GM12878 (cell line): ENCODE results near the gene SLC12A6. TPM values are rescaled to one million over a fixed set of nuclear protein-coding genes. Genes with fewer than 3 reads are reported as not detected.

ENCODE experiments used
- ATAC-seq: fragments of 200-7000 bp; cut with Tn5 transposase; 3 replicates; pipeline ENCODE4 v1.9.1; 2020; ENCODE audit warnings: mild to moderate bottlenecking, moderate library complexity
- BruUV-seq: library from RNA; stranded (reverse); fragments of 400-500 nt; replicated peaks from 2 replicates; lab custom pipeline; 2021; lab: Mats Ljungman, UMichigan
- CTCF ChIA-PET: fragments of 300-600 bp; sonication (Branson Sonifier 250); formaldehyde crosslinking; extraction: SDS; loops from one replicate; lab custom pipeline; 2021; ENCODE audit warnings: inconsistent platforms; lab: Yijun Ruan, JAX
- POLR2A ChIA-PET: fragments of 350-600 bp; formaldehyde crosslinking; extraction: SDS; loops from one replicate; lab custom pipeline; 2021; ENCODE audit warnings: inconsistent platforms; lab: Charles Lee
- RAD21 ChIA-PET: fragments of 300-600 bp; sonication (Branson Sonifier 250); formaldehyde crosslinking; loops from one replicate; lab custom pipeline; 2023; ENCODE audit warnings: antibody characterized with exemption; ENCODE audit not compliant: unreplicated experiment; lab: Charles Lee
- SMC1A ChIA-PET: fragments of 300-600 bp; sonication (Branson Sonifier 250); formaldehyde crosslinking; loops from one replicate; lab custom pipeline; 2023; ENCODE audit not compliant: unreplicated experiment, uncharacterized antibody; lab: Charles Lee
- DNase-seq: peaks from one replicate; pipeline ENCODE4 v3.0.0-alpha.2; 2011; ENCODE audit warnings: low read depth, low spot score
- FAIRE-seq: peaks from 3 replicates; lab custom pipeline; 2011; peaks lifted over from hg19 to GRCh38; lab: Jason Lieb, UNC
- H2AFZ ChIP-seq: 2 replicates; pipeline ENCODE4 v1.6.0; 2011; ENCODE audit warnings: low read depth, low read length, control low read depth; ENCODE audit not compliant: control insufficient read depth
- H3K27ac ChIP-seq: 2 replicates; pipeline ENCODE4 v1.5.1; 2011; ENCODE audit warnings: control low read depth; ENCODE audit not compliant: control insufficient read depth, insufficient read depth
- H3K27me3 ChIP-seq, 2 experiments: replicated peaks in 1 of 2; 2 replicates each; pipeline versions ENCODE4 v1.6.0 to v1.6.1; 2011; ENCODE audit warnings: low read length in 1 of 2; ENCODE audit not compliant: control insufficient read depth in 2 of 2, insufficient read depth in 2 of 2
- H3K36me3 ChIP-seq, 2 experiments: 2 replicates each; pipeline ENCODE4 v1.5.1; 2011; ENCODE audit warnings: low read length in 1 of 2; ENCODE audit not compliant: control insufficient read depth in 2 of 2, insufficient read depth in 2 of 2
- H3K4me1 ChIP-seq: 2 replicates; pipeline ENCODE4 v1.6.1; 2011; ENCODE audit warnings: mild to moderate bottlenecking, low read length, moderate library complexity, mixed read lengths; ENCODE audit not compliant: control insufficient read depth, insufficient read depth
- H3K4me2 ChIP-seq: 2 replicates; pipeline ENCODE4 v1.6.0; 2011; ENCODE audit warnings: control low read depth; ENCODE audit not compliant: control insufficient read depth, insufficient read depth
- H3K4me3 ChIP-seq: fragments of 200-600 bp; sonication (generic); 2 replicates; pipeline ENCODE4 v1.5.1; 2016
- H3K79me2 ChIP-seq: 2 replicates; pipeline ENCODE4 v1.6.0; 2011; ENCODE audit warnings: low read length; ENCODE audit not compliant: control insufficient read depth, insufficient read depth
- H3K9ac ChIP-seq: 2 replicates; pipeline ENCODE4 v1.8.0; 2011; ENCODE audit warnings: low read length, control low read depth, mixed read lengths; ENCODE audit not compliant: control insufficient read depth, insufficient read depth
- H3K9me3 ChIP-seq: replicated peaks from 3 replicates; pipeline ENCODE4 v1.5.1; 2011; ENCODE audit warnings: mild to moderate bottlenecking, low read length; ENCODE audit not compliant: control insufficient read depth, insufficient read depth
- H4K20me1 ChIP-seq: 2 replicates; pipeline ENCODE4 v1.6.0; 2011; ENCODE audit not compliant: control insufficient read depth, insufficient read depth
- CEBPB ChIP-seq, 2 experiments: fragments of 150-350 bp in 1 of 2; IDR thresholded peaks; 2 replicates each; pipeline ENCODE4 v1.6.1; 2012 to 2014; ENCODE audit warnings: low read depth in 2 of 2, low read length in 2 of 2, borderline replicate concordance in 1 of 2, inconsistent platforms in 1 of 2
- CHD1 ChIP-seq: IDR thresholded peaks from 2 replicates; pipeline ENCODE4 v1.6.1; 2012; ENCODE audit warnings: low read depth, low read length, improper control_type of control experiment
- ESRRA ChIP-seq: IDR thresholded peaks from 2 replicates; pipeline ENCODE4 v1.6.1; 2012; ENCODE audit warnings: mild to moderate bottlenecking, low read length, improper control_type of control experiment
- EZH2 ChIP-seq: IDR thresholded peaks from 2 replicates; pipeline ENCODE4 v1.6.1; 2012; ENCODE audit warnings: low read depth, mild to moderate bottlenecking, control low read depth, inconsistent platforms, low read length, borderline replicate concordance; ENCODE audit not compliant: control insufficient read depth
- FOXK2 ChIP-seq: fragments of 450-650 bp; IDR thresholded peaks from 2 replicates; pipeline ENCODE4 v1.6.1; 2017; ENCODE audit warnings: mild to moderate bottlenecking, moderate library complexity
- JUNB ChIP-seq: IDR thresholded peaks from 2 replicates; pipeline ENCODE4 v1.6.1; 2016; ENCODE audit warnings: antibody characterized with exemption, mild to moderate bottlenecking
- KLF5 ChIP-seq: fragments of 450-650 bp; IDR thresholded peaks from 2 replicates; pipeline ENCODE4 v1.6.1; 2014; ENCODE audit warnings: mild to moderate bottlenecking; ENCODE audit not compliant: partially characterized antibody
- NBN ChIP-seq: fragments of 450-650 bp; IDR thresholded peaks from 2 replicates; pipeline ENCODE4 v1.6.1; 2016
- SUPT20H ChIP-seq: IDR thresholded peaks from 2 replicates; pipeline ENCODE4 v1.6.1; 2011; ENCODE audit warnings: low read depth, mild to moderate bottlenecking, low read length, moderate library complexity, borderline replicate concordance; ENCODE audit not compliant: control insufficient read depth
- ZNF217 ChIP-seq: fragments of 450-650 bp; IDR thresholded peaks from 2 replicates; pipeline ENCODE4 v1.6.1; 2017; ENCODE audit warnings: antibody characterized with exemption, mild to moderate bottlenecking
- WGBS: methylation state at CpG from one replicate; pipeline ENCODE4 v1.1.6; 2016; ENCODE audit warnings: low lambda C conversion rate; ENCODE audit not compliant: insufficient replicate concordance, insufficient coverage; ENCODE audit errors: missing lambda C conversion rate; 5-methylcytosine and 5-hydroxymethylcytosine counted together
- in situ Hi-C: fragments of 300-500 bp; cut with MboI; formaldehyde crosslinking; loops from 9 replicates; pipeline ENCODE4 v1.14.3; 2018; ENCODE audit warnings: mixed read lengths
- intact Hi-C: fragments of 100-400 bp; cut with micrococcal nuclease; formaldehyde crosslinking; loops from one replicate; pipeline ENCODE4 v1.14.2; 2022; ENCODE audit not compliant: unreplicated experiment
- polyA plus RNA-seq, 11 experiments: library from polyadenylated mRNA; depleted of rRNA in 4 of 11; unstranded in 6 of 11; stranded (reverse) in 5 of 11; fragments of >200 nt; fragmentation: Nextera tagmentation in 4 of 11; fragmentation: Illumina TruSeq in 1 of 11; extraction: Ambion mirVana in 4 of 11; extraction: Trizol in 1 of 11; gene quantifications; 1 replicate in 1 of 11; 2 replicates in 10 of 11; pipeline versions ENCODE4 v1.2.1 to v1.2.3, GENCODE V29; 2011 to 2016; ENCODE audit warnings: inconsistent platforms in 2 of 11, missing spikeins in 2 of 11, low read depth in 1 of 11
- total RNA-seq, 4 experiments: library from RNA; depleted of rRNA in 3 of 4; stranded (reverse); fragments of >200 nt in 3 of 4; fragmentation: Illumina TruSeq in 1 of 4; extraction: Trizol in 1 of 4; gene quantifications; 2 replicates each; pipeline versions ENCODE4 v1.2.1 to v1.2.3, GENCODE V29; 2013 to 2021
- TF ChIP-seq, protein P1 (sequence below): IDR thresholded peaks from 2 replicates; pipeline ENCODE4 v1.6.1; 2012; ENCODE audit warnings: improper control_type of control experiment, low read depth, low read length; ENCODE audit not compliant: insufficient replicate concordance
- TF ChIP-seq, protein P2 (sequence below): fragments of 450-650 bp; IDR thresholded peaks from 2 replicates; pipeline ENCODE4 v1.6.1; 2016; ENCODE audit warnings: mild to moderate bottlenecking

The SLC12A6 gene
- total and polyA plus RNA-seq, 10 of the 15 experiments (the other 5 are each of a cell fraction or from before 2014, with no cell fraction given) = 4.7 to 94.4 (median 34.2) TPM

- Histone ChIP-seq H3K4me3 (no peak overlapping the region), H3K79me2 (no peaks in the 10 kb centered on the region), H3K27ac (no peak overlapping the region), H3K27me3 (no peaks in the 10 kb centered on the region), H4K20me1 (no peaks in the 10 kb centered on the region), H3K9me3 (no peaks in the 10 kb centered on the region), H3K4me1 (peaks cover 14% of the 10 kb centered on the region), H2AFZ (no peak overlapping the region), H3K36me3 (no peaks in the 10 kb centered on the region), H3K9ac (no peak overlapping the region), H3K4me2 (no peak overlapping the region)
- ChIA-PET POLR2A (no interaction called here), SMC1A (no interaction called here), CTCF (no interaction called here), RAD21 (no interaction called here)
- DNase-seq = no peak
- no peak for ATAC-seq
- intact Hi-C loops = no loop called here
- TF ChIP-seq KLF5 (no peak), CEBPB (IDR thresholded peaks at IDR 0.05; ENCODE audit: borderline replicate concordance in 1 of 2, low read depth in 2 of 2, low read length in 2 of 2) (no peak), ESRRA (no peak), EZH2 (no peak)
- no peak for FAIRE-seq
- in situ Hi-C loops = no loop called here
- no TSS peak for BruUV-seq
- WGBS = 95% methylated on average over 8 of the region's 8 CpGs
These were observed 36.4 kb upstream of the SLC12A6 start for GRCh38 chr15:34373951-34374350.

DNA sequence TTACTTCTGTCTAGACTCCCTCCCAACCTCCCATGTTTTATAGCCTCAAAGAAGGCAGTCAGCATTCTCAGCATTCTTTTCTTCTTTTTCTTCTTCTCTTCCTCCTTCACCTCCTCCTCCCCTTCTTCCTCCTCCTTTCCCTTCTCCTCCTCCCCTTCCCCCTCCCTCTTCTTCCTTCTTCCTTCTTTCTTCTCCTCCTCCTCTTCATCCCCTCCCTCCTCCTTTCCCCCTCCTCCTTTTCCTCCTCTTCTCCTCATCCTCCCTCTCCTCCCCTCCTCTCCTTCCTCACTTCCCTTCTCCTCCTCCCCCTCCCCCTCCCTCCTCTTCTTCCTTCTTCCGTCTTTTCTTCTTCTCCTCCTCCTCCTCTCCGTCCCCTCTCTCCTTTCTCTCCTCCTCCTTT lies 33.1 kb upstream of the SLC12A6 start:
- SMC1A ChIA-PET = no interaction called here
- intact Hi-C loops = no loop called here
- H4K20me1 ChIP-seq = no peaks in the 10 kb centered on the region
- 0 out of 2 replicates have a peak overlapping the region, but pooled peaks have one; percentile 4 for H3K27ac ChIP-seq
- POLR2A ChIA-PET = no interaction called here
- H3K36me3 ChIP-seq = no peaks in the 10 kb centered on the region
- H3K9me3 ChIP-seq = no peaks in the 10 kb centered on the region
- peaks cover 23% of the 10 kb centered on the region for H3K4me1 ChIP-seq
- BruUV-seq = no TSS peak
- DNase-seq (no peak), ATAC-seq (no peak), FAIRE-seq (no peak)
- H3K79me2 ChIP-seq = peaks cover 16% of the 10 kb centered on the region
- in situ Hi-C loops = no loop called here
- H3K27me3 ChIP-seq = no peaks in the 10 kb centered on the region
- WGBS = no CpG with 5 or more reads among the region's 2 CpGs
- no peak overlapping the region for H2AFZ ChIP-seq
- RAD21 ChIA-PET = no interaction called here
- no peak overlapping the region for H3K4me2 ChIP-seq
- TF ChIP-seq NBN = no peak
- TF ChIP-seq, protein P1, sequence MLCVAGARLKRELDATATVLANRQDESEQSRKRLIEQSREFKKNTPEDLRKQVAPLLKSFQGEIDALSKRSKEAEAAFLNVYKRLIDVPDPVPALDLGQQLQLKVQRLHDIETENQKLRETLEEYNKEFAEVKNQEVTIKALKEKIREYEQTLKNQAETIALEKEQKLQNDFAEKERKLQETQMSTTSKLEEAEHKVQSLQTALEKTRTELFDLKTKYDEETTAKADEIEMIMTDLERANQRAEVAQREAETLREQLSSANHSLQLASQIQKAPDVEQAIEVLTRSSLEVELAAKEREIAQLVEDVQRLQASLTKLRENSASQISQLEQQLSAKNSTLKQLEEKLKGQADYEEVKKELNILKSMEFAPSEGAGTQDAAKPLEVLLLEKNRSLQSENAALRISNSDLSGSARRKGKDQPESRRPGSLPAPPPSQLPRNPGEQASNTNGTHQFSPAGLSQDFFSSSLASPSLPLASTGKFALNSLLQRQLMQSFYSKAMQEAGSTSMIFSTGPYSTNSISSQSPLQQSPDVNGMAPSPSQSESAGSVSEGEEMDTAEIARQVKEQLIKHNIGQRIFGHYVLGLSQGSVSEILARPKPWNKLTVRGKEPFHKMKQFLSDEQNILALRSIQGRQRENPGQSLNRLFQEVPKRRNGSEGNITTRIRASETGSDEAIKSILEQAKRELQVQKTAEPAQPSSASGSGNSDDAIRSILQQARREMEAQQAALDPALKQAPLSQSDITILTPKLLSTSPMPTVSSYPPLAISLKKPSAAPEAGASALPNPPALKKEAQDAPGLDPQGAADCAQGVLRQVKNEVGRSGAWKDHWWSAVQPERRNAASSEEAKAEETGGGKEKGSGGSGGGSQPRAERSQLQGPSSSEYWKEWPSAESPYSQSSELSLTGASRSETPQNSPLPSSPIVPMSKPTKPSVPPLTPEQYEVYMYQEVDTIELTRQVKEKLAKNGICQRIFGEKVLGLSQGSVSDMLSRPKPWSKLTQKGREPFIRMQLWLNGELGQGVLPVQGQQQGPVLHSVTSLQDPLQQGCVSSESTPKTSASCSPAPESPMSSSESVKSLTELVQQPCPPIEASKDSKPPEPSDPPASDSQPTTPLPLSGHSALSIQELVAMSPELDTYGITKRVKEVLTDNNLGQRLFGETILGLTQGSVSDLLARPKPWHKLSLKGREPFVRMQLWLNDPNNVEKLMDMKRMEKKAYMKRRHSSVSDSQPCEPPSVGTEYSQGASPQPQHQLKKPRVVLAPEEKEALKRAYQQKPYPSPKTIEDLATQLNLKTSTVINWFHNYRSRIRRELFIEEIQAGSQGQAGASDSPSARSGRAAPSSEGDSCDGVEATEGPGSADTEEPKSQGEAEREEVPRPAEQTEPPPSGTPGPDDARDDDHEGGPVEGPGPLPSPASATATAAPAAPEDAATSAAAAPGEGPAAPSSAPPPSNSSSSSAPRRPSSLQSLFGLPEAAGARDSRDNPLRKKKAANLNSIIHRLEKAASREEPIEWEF = no peak
- TF ChIP-seq CHD1 = no peak
- TF ChIP-seq, protein P2, sequence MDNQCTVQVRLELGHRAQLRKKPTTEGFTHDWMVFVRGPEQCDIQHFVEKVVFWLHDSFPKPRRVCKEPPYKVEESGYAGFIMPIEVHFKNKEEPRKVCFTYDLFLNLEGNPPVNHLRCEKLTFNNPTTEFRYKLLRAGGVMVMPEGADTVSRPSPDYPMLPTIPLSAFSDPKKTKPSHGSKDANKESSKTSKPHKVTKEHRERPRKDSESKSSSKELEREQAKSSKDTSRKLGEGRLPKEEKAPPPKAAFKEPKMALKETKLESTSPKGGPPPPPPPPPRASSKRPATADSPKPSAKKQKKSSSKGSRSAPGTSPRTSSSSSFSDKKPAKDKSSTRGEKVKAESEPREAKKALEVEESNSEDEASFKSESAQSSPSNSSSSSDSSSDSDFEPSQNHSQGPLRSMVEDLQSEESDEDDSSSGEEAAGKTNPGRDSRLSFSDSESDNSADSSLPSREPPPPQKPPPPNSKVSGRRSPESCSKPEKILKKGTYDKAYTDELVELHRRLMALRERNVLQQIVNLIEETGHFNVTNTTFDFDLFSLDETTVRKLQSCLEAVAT = no peak
- TF ChIP-seq ZNF217 = no peak
- no peak for TF ChIP-seq SUPT20H
- no peak for TF ChIP-seq JUNB
- no peak for TF ChIP-seq FOXK2
- no peak overlapping the region for H3K9ac ChIP-seq
- CTCF ChIA-PET = no interaction called here
- no peak overlapping the region for H3K4me3 ChIP-seq
